Sigmoid colon (tissue), 4 donors: ENCODE measurements around the gene GLB1L3.

Source experiments
- CTCF ChIP-seq, 4 experiments: fragments of 450-650 bp in 3 of 4; fragments of 200-600 bp in 1 of 4; IDR thresholded peaks; one replicate each; pipeline ENCODE4 v1.5.1; 2016 to 2019; ENCODE audit warnings: antibody characterized with exemption in 4 of 4, mild to moderate bottlenecking in 3 of 4, moderate library complexity in 2 of 4
- EP300 ChIP-seq, 4 donors: sonication (generic); formaldehyde crosslinking; IDR thresholded peaks; one replicate each; pipeline ENCODE4 v1.6.1; 2017; ENCODE audit warnings: antibody characterized with exemption in 4 of 4
- POLR2A ChIP-seq, 2 donors: fragments of 450-650 bp; IDR thresholded peaks; one replicate each; pipeline ENCODE4 v1.6.1; 2016; ENCODE audit warnings: antibody characterized with exemption in 2 of 2, mild to moderate bottlenecking in 2 of 2, moderate library complexity in 2 of 2

GRCh38 chr11:134254433-134255183 lies 21.6 kb upstream of the GLB1L3 start:
- TF ChIP-seq CTCF (IDR thresholded peaks at IDR 0.05), result no peak
- no peak for TF ChIP-seq EP300 (IDR thresholded peaks at IDR 0.05)
- no peak for TF ChIP-seq POLR2A (IDR thresholded peaks at IDR 0.05)
